Psoas muscle (tissue), 8 donors: ENCODE measurements around the gene ORM1. TPM values are rescaled to one million over a fixed set of nuclear protein-coding genes. Genes with fewer than 3 reads are reported as not detected.
A peak's percentile ranks its signal among the peaks of the same experiment; 100 is the strongest.

Experiments
- ATAC-seq, 4 donors: fragments of 200-7000 bp; cut with Tn5 transposase; one replicate each; pipeline ENCODE4 v1.9.1; 2020; ENCODE audit warnings: moderate library complexity in 3 of 4, mild to moderate bottlenecking in 2 of 4
- DNase-seq, 2 donors: peaks; one replicate each; pipeline ENCODE4 v3.0.0-alpha.2; 2020
- H3K27ac ChIP-seq: fragments of 200-600 bp; one replicate; pipeline ENCODE4 v1.8.0; 2022
- H3K27me3 ChIP-seq, 3 donors: fragments of 200-600 bp in 1 of 3; one replicate each; pipeline versions ENCODE4 v1.6.1 to v1.8.0; 2013 to 2022; ENCODE audit warnings: low read length in 2 of 3, mild to moderate bottlenecking in 2 of 3, moderate library complexity in 1 of 3; ENCODE audit not compliant: insufficient read depth in 3 of 3
- H3K36me3 ChIP-seq, 2 donors: fragments of 200-600 bp in 1 of 2; one replicate each; pipeline versions ENCODE4 v1.6.1 to v1.8.0; 2013 to 2022; ENCODE audit warnings: low read depth in 1 of 2, mild to moderate bottlenecking in 1 of 2, moderate library complexity in 1 of 2; ENCODE audit not compliant: insufficient read depth in 1 of 2
- H3K4me1 ChIP-seq: fragments of 200-600 bp; one replicate; pipeline ENCODE4 v1.8.0; 2022
- H3K4me3 ChIP-seq: fragments of 200-600 bp; one replicate; pipeline ENCODE4 v1.8.0; 2022; ENCODE audit warnings: mild to moderate bottlenecking
- H3K9me3 ChIP-seq: fragments of 200-600 bp; one replicate; pipeline ENCODE4 v1.8.0; 2022
- CTCF ChIP-seq: fragments of 200-600 bp; IDR thresholded peaks from one replicate; pipeline ENCODE4 v1.8.0; 2022; ENCODE audit warnings: antibody characterized with exemption
- WGBS, 3 donors: extraction: QIAGEN DNeasy Blood & Tissue Kit; methylation state at CpG; one replicate each; pipeline versions ENCODE4 v1.1.6 to v1.1.7; 2013; 5-methylcytosine and 5-hydroxymethylcytosine counted together
- intact Hi-C, 2 donors: fragments of 100-400 bp; cut with DNase I; formaldehyde crosslinking; loops; one replicate each; pipeline versions ENCODE4 v1.11.0 to v1.14.2; 2022
- polyA plus RNA-seq, 3 donors: library from polyadenylated mRNA; stranded (reverse); fragments of 200-250 nt; gene quantifications; one replicate each; pipeline ENCODE4 v1.2.3, GENCODE V29; 2013
- total RNA-seq, 4 donors: library from RNA; stranded (reverse); fragmentation: NEBNext Ultra II Directional in 2 of 4; extraction: Animal tissue kit (Norgen Biotek cat#: 25700) in 2 of 4; gene quantifications; one replicate each; pipeline versions ENCODE4 v1.2.1 to v1.2.4, GENCODE V29; 2021 to 2023
- donor health status: healthy with polysubstance abuse.
- donor health status: DM: no; HTN: no; CAD: no; lungs with moderate emphysema.
- donor health status: Bipolar disorder and iron deficiency.
- donor health status: healthy.
- donor health status: DM: yes; HTN: yes; CAD: no.
- donor health status: DM: no; HTN: no; CAD: no.
- donor health status: DM: no; HTN: no; CAD: no.
- donor health status: DM: yes; HTN: yes; CAD: no.

Gene ORM1
- total and polyA plus RNA-seq, 7 donors: 0.21 to 2.8 (median 1.2) TPM; not detected in 3

GRCh38 chr9:114289106-114289505 is 33.8 kb upstream of the ORM1 start:
- Histone ChIP-seq H3K4me3 (no peak overlapping the region), H3K4me1 (no peaks in the 10 kb centered on the region), H3K27me3 (no peaks in the 10 kb centered on the region), H3K9me3 (no peaks in the 10 kb centered on the region), H3K36me3 (peaks cover 0 to 18% of the 10 kb centered on the region in 2 donors), H3K27ac (no peak overlapping the region)
- ATAC-seq (no peak), DNase-seq (peak; percentile 3 to 35)
- intact Hi-C loops: no loop called here
- no peak for TF ChIP-seq CTCF
- 90 to 95% (median 95%) methylated on average over 9 to 13 of the region's 13 CpGs for WGBS, 3 donors

- no peak for TF ChIP-seq CTCF
Measured at GRCh38 chr9:114289571-114290481, 33.1 kb upstream of the ORM1 start.

GRCh38 chr9:114290561-114290986 is 32.3 kb upstream of the ORM1 start:
- intact Hi-C loops: loop anchor here (1.0 to 5.0 kb wide), 3 partner anchors 136 to 208 kb away; no protein-coding TSS in a partner anchor
- WGBS, 3 donors: 72 to 78% (median 77%) methylated on average over 7 of the region's 7 CpGs

More at GRCh38 chr9:114289571-114290481, 33.1 kb upstream of the ORM1 start:
- Histone ChIP-seq H3K36me3 (peaks cover 0 to 20% of the 10 kb centered on the region in 2 donors), H3K9me3 (peaks cover 5% of the 10 kb centered on the region), H3K4me3 (no peak overlapping the region), H3K27me3 (no peaks in the 10 kb centered on the region), H3K4me1 (no peaks in the 10 kb centered on the region), H3K27ac (no peak overlapping the region)
- DNase-seq (peak in 1 of 2 donors; percentile 12), ATAC-seq (no peak)
- WGBS, 3 donors: 89 to 92% (median 92%) methylated on average over 12 to 13 of the region's 13 CpGs
- intact Hi-C loops: loop anchor here (1.0 to 5.0 kb wide), 3 partner anchors 136 to 208 kb away; no protein-coding TSS in a partner anchor

GRCh38 chr9:114291064-114291474 is 31.8 kb upstream of the ORM1 start:
- WGBS, 3 donors: 17 to 18% (median 17%) methylated on average over 12 of the region's 12 CpGs
- Histone ChIP-seq H3K27ac (no peak overlapping the region), H3K36me3 (peaks cover 0 to 31% of the 10 kb centered on the region in 2 donors), H3K4me1 (no peaks in the 10 kb centered on the region), H3K27me3 (no peaks in the 10 kb centered on the region), H3K9me3 (peaks cover 14% of the 10 kb centered on the region), H3K4me3 (no peak overlapping the region)
- intact Hi-C loops: loop anchor here (1.0 to 5.0 kb wide), 4 partner anchors 183 to 209 kb away; no protein-coding TSS in a partner anchor
- peak; percentile 95 for TF ChIP-seq CTCF
- ATAC-seq (peak; percentile 67 to 89 (median 79)), DNase-seq (peak; percentile 71 to 84)

More at GRCh38 chr9:114290561-114290986, 32.3 kb upstream of the ORM1 start:
- peak in 1 of 2 donors; percentile 40 for DNase-seq
- peak in 3 of 4 donors; percentile 29 to 50 (median 37) for ATAC-seq
- Histone ChIP-seq H3K4me1 (no peaks in the 10 kb centered on the region), H3K9me3 (peaks cover 9% of the 10 kb centered on the region), H3K27ac (no peak overlapping the region), H3K36me3 (peaks cover 0 to 26% of the 10 kb centered on the region in 2 donors), H3K4me3 (no peak overlapping the region), H3K27me3 (no peaks in the 10 kb centered on the region)
- no peak for TF ChIP-seq CTCF
